Glutamatergic neuron (in vitro differentiated cells): ENCODE results near the gene MYO5B. TPM values are rescaled to one million over a fixed set of nuclear protein-coding genes. Genes with fewer than 3 reads are reported as not detected.

Source experiments
- DNase-seq: peaks from one replicate; pipeline ENCODE4 v3.0.0; 2022
- H3K27ac Mint-ChIP-seq: one replicate; pipeline ENCODE4 v1.8.0; 2020; ENCODE audit warnings: mild to moderate bottlenecking, mixed read lengths, inconsistent platforms; ENCODE audit not compliant: unreplicated experiment
- H3K27me3 Mint-ChIP-seq: one replicate; pipeline ENCODE4 v1.8.0; 2020; ENCODE audit warnings: mild to moderate bottlenecking, moderate library complexity, mixed read lengths, inconsistent platforms; ENCODE audit not compliant: unreplicated experiment
- H3K36me3 Mint-ChIP-seq: one replicate; pipeline ENCODE4 v1.8.0; 2020; ENCODE audit warnings: mild to moderate bottlenecking, mixed read lengths, inconsistent platforms; ENCODE audit not compliant: unreplicated experiment
- H3K4me1 Mint-ChIP-seq: one replicate; pipeline ENCODE4 v1.8.0; 2020; ENCODE audit warnings: mild to moderate bottlenecking, low read depth, mixed read lengths, inconsistent platforms; ENCODE audit not compliant: unreplicated experiment
- H3K4me3 Mint-ChIP-seq: one replicate; pipeline ENCODE4 v1.8.0; 2020; ENCODE audit warnings: mild to moderate bottlenecking, mixed read lengths, inconsistent platforms; ENCODE audit not compliant: unreplicated experiment
- H3K9me3 Mint-ChIP-seq: one replicate; pipeline ENCODE4 v1.8.0; 2020; ENCODE audit warnings: mild to moderate bottlenecking, moderate library complexity, mixed read lengths, inconsistent platforms; ENCODE audit not compliant: unreplicated experiment
- total RNA-seq: library from RNA; stranded (reverse); fragmentation: NEBNext Ultra II Directional; extraction: Animal tissue kit (Norgen Biotek cat#: 25700); gene quantifications from one replicate; pipeline ENCODE4 v1.2.1, GENCODE V29; 2021; ENCODE audit not compliant: unreplicated experiment
- TF ChIP-seq, protein P1 (sequence below): fragments of 200-600 bp; sonication (generic); IDR thresholded peaks from one replicate; pipeline ENCODE4 v1.5.0; 2021; ENCODE audit not compliant: partially characterized antibody, unreplicated experiment

Gene MYO5B
- total RNA-seq, 1 donor from 2014 or later: 2.7 TPM

DNA sequence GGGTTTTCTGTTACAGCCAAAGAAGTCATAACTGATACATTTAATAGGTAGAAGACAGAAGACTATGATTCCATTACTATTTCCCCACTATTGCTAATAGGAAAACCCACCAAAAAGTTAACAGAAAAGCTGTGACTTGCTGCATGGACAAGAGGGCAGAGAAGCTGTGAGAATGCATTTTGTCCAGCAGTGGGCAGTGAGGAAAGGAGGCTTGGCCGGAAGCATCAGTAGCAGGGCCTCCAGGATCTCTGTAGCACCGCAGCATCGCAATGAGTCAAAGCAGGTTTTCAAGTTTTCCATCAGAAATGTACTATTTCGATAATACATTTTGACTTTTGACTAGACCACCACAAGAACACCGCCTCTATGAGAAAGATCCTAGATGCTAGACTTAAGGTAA is 24.9 kb downstream of the MYO5B start:
- no peaks in the 10 kb centered on the region for H3K9me3 Mint-ChIP-seq
- no peaks in the 10 kb centered on the region for H3K36me3 Mint-ChIP-seq
- H3K4me1 Mint-ChIP-seq: peaks cover 3% of the 10 kb centered on the region
- H3K27ac Mint-ChIP-seq: no peak overlapping the region
- peaks cover 5% of the 10 kb centered on the region for H3K27me3 Mint-ChIP-seq
- no peak overlapping the region for H3K4me3 Mint-ChIP-seq
- no peak for DNase-seq
- TF ChIP-seq, protein P1, sequence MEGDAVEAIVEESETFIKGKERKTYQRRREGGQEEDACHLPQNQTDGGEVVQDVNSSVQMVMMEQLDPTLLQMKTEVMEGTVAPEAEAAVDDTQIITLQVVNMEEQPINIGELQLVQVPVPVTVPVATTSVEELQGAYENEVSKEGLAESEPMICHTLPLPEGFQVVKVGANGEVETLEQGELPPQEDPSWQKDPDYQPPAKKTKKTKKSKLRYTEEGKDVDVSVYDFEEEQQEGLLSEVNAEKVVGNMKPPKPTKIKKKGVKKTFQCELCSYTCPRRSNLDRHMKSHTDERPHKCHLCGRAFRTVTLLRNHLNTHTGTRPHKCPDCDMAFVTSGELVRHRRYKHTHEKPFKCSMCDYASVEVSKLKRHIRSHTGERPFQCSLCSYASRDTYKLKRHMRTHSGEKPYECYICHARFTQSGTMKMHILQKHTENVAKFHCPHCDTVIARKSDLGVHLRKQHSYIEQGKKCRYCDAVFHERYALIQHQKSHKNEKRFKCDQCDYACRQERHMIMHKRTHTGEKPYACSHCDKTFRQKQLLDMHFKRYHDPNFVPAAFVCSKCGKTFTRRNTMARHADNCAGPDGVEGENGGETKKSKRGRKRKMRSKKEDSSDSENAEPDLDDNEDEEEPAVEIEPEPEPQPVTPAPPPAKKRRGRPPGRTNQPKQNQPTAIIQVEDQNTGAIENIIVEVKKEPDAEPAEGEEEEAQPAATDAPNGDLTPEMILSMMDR: no peak

GRCh38 chr18:50169149-50169548 is 25.8 kb downstream of the MYO5B start:
- TF ChIP-seq, protein P1: no peak
- Mint-ChIP-seq H3K9me3 (no peaks in the 10 kb centered on the region), H3K27me3 (peaks cover 5% of the 10 kb centered on the region), H3K4me3 (no peak overlapping the region), H3K27ac (no peak overlapping the region), H3K4me1 (peaks cover 3% of the 10 kb centered on the region), H3K36me3 (no peaks in the 10 kb centered on the region)
- no peak for DNase-seq

GRCh38 chr18:50167966-50168365 is 27.0 kb downstream of the MYO5B start:
- Mint-ChIP-seq H3K9me3 (no peaks in the 10 kb centered on the region), H3K4me3 (no peak overlapping the region), H3K36me3 (no peaks in the 10 kb centered on the region), H3K27me3 (peaks cover 2% of the 10 kb centered on the region), H3K27ac (no peak overlapping the region), H3K4me1 (peaks cover 5% of the 10 kb centered on the region)
- TF ChIP-seq, protein P1: no peak
- no peak for DNase-seq

GRCh38 chr18:50166901-50167300 is 28.0 kb downstream of the MYO5B start:
- Mint-ChIP-seq H3K9me3 (no peaks in the 10 kb centered on the region), H3K4me3 (no peak overlapping the region), H3K27me3 (no peaks in the 10 kb centered on the region), H3K4me1 (peaks cover 5% of the 10 kb centered on the region), H3K36me3 (no peaks in the 10 kb centered on the region), H3K27ac (no peak overlapping the region)
- no peak for DNase-seq
- TF ChIP-seq, protein P1: no peak

DNA sequence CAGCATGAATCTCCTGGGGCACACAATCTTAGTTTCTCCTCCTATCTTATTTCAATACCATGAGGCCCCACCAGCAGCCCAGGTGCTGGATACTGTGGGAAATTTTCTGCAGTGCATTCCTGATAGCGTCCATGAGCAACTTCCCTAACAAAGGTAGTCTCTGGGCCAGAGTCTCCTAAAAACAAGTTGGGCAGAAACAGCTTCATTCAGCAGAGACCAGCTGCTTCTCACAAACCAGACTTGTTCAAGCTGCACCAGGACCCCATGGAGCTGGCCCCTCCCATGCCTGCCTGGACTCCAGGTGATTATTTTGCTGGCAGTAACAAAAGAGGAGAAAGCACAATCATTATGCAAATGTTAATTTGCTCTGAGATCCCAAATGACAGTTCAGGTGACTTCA is 31.4 kb downstream of the MYO5B start:
- H3K27ac Mint-ChIP-seq: no peak overlapping the region
- no peak for DNase-seq
- H3K36me3 Mint-ChIP-seq: no peaks in the 10 kb centered on the region
- no peak overlapping the region for H3K4me3 Mint-ChIP-seq
- H3K9me3 Mint-ChIP-seq: no peaks in the 10 kb centered on the region
- TF ChIP-seq, protein P1: no peak
- peaks cover 6% of the 10 kb centered on the region for H3K27me3 Mint-ChIP-seq
- peaks cover 5% of the 10 kb centered on the region for H3K4me1 Mint-ChIP-seq
